ENCODE results near the gene PLB1.

The PLB1 gene

GRCh38 chr2:28525481-28525880 lies 29.6 kb downstream of the PLB1 start:
- TF ChIP-seq, protein P1, sequence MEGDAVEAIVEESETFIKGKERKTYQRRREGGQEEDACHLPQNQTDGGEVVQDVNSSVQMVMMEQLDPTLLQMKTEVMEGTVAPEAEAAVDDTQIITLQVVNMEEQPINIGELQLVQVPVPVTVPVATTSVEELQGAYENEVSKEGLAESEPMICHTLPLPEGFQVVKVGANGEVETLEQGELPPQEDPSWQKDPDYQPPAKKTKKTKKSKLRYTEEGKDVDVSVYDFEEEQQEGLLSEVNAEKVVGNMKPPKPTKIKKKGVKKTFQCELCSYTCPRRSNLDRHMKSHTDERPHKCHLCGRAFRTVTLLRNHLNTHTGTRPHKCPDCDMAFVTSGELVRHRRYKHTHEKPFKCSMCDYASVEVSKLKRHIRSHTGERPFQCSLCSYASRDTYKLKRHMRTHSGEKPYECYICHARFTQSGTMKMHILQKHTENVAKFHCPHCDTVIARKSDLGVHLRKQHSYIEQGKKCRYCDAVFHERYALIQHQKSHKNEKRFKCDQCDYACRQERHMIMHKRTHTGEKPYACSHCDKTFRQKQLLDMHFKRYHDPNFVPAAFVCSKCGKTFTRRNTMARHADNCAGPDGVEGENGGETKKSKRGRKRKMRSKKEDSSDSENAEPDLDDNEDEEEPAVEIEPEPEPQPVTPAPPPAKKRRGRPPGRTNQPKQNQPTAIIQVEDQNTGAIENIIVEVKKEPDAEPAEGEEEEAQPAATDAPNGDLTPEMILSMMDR (IDR thresholded peaks at IDR 0.05; ENCODE audit: low read depth, low read length): no peak
- DNase-seq (ENCODE audit: extremely low read depth, low read depth): no peak

- TF ChIP-seq, protein P1 (IDR thresholded peaks at IDR 0.05; ENCODE audit: low read depth, low read length): no peak
- DNase-seq (ENCODE audit: extremely low read depth, low read depth): no peak
Measured at GRCh38 chr2:28526527-28527132, 30.8 kb downstream of the PLB1 start.

GRCh38 chr2:28527196-28527595 lies 31.3 kb downstream of the PLB1 start:
- TF ChIP-seq, protein P1 (IDR thresholded peaks at IDR 0.05; ENCODE audit: low read depth, low read length): no peak
- no peak for DNase-seq (ENCODE audit: extremely low read depth, low read depth)

GRCh38 chr2:28528206-28528605 lies 32.3 kb downstream of the PLB1 start:
- TF ChIP-seq, protein P1 (IDR thresholded peaks at IDR 0.05; ENCODE audit: low read depth, low read length): no peak

GRCh38 chr2:28530782-28531181 lies 34.9 kb downstream of the PLB1 start:
- DNase-seq (ENCODE audit: extremely low read depth, low read depth): no peak
- TF ChIP-seq, protein P1 (IDR thresholded peaks at IDR 0.05; ENCODE audit: low read depth, low read length): no peak

More at GRCh38 chr2:28528206-28528605, 32.3 kb downstream of the PLB1 start:
- no peak for DNase-seq (ENCODE audit: extremely low read depth, low read depth)

GRCh38 chr2:28532399-28532798 lies 36.5 kb downstream of the PLB1 start:
- TF ChIP-seq, protein P1 (IDR thresholded peaks at IDR 0.05; ENCODE audit: low read depth, low read length): no peak
- no peak for DNase-seq (ENCODE audit: extremely low read depth, low read depth)

- no peak for DNase-seq (ENCODE audit: extremely low read depth, low read depth)
- TF ChIP-seq, protein P1 (IDR thresholded peaks at IDR 0.05; ENCODE audit: low read depth, low read length): no peak
Measured at GRCh38 chr2:28533044-28533680, 37.3 kb downstream of the PLB1 start.
